Hematopoietic multipotent progenitor cell treated with erythropoietin and hydrocortisone succinate and interleukin-3 and kit ligand, for 6 days (in vitro differentiated cells): ENCODE data around the gene JUN.
"Not testable (repeated sequence)": the region's sequence is repeated elsewhere in the genome, so short reads cannot be mapped to it uniquely, and the experiment has no call there.

Source experiments
- DNase-seq: peaks from one replicate; pipeline ENCODE4 v3.0.0-alpha.2; 2015

Gene JUN

GRCh38 chr1:58805716-58806571 lies 22.1 kb upstream of the JUN start:
- no peak for DNase-seq

- DNase-seq, result no peak
Measured at GRCh38 chr1:58804853-58805565, 21.2 kb upstream of the JUN start.

- DNase-seq, result no peak
Measured at GRCh38 chr1:58803858-58804257, 20.0 kb upstream of the JUN start.

GRCh38 chr1:58802640-58803399 lies 19.0 kb upstream of the JUN start:
- DNase-seq, result no peak

GRCh38 chr1:58801286-58801685 lies 17.4 kb upstream of the JUN start:
- DNase-seq, result not testable (repeated sequence)

GRCh38 chr1:58799650-58800049 lies 15.8 kb upstream of the JUN start:
- no peak for DNase-seq

- DNase-seq, result no peak
Measured at GRCh38 chr1:58798910-58799442, 15.1 kb upstream of the JUN start.

GRCh38 chr1:58796416-58796815 lies 12.6 kb upstream of the JUN start:
- DNase-seq, result no peak

- no peak for DNase-seq
Measured at GRCh38 chr1:58794585-58794984, 10.7 kb upstream of the JUN start.

GRCh38 chr1:58792846-58793245 lies 9.0 kb upstream of the JUN start:
- no peak for DNase-seq

GRCh38 chr1:58791106-58791505 lies 7.3 kb upstream of the JUN start:
- DNase-seq, result no peak

GRCh38 chr1:58789996-58790660 lies 6.3 kb upstream of the JUN start:
- DNase-seq, result no peak

GRCh38 chr1:58789322-58789856 lies 5.5 kb upstream of the JUN start:
- no peak for DNase-seq

- DNase-seq, result no peak
Measured at GRCh38 chr1:58788259-58788658, 4.4 kb upstream of the JUN start.

- no peak for DNase-seq
Measured at GRCh38 chr1:58786927-58787245, 3.0 kb upstream of the JUN start.

GRCh38 chr1:58786184-58786926 lies 2.5 kb upstream of the JUN start:
- no peak for DNase-seq

GRCh38 chr1:58785442-58786058 lies 1.7 kb upstream of the JUN start:
- peak; percentile 24 for DNase-seq

GRCh38 chr1:58784758-58785441 lies 1.1 kb upstream of the JUN start:
- DNase-seq, result peak; percentile 48

GRCh38 chr1:58783090-58783992 lies 506 bp downstream of the JUN start:
- peak; percentile 47 for DNase-seq
